Kidney epithelial cell (primary cell): Measurements from ENCODE around the gene HGFAC. TPM values are rescaled to one million over a fixed set of nuclear protein-coding genes. Genes with fewer than 3 reads are reported as not detected.

Experiments
- DNase-seq: peaks from one replicate; pipeline ENCODE4 v3.0.0-alpha.2; 2010; ENCODE audit warnings: low read depth
- H3K27me3 ChIP-seq: 2 replicates; pipeline ENCODE4 v1.6.0; 2011; ENCODE audit warnings: low read length; ENCODE audit not compliant: control insufficient read depth, insufficient read depth
- H3K36me3 ChIP-seq: 2 replicates; pipeline ENCODE4 v1.5.1; 2011; ENCODE audit warnings: low read length; ENCODE audit not compliant: control insufficient read depth, insufficient read depth
- H3K4me3 ChIP-seq: 2 replicates; pipeline ENCODE4 v1.5.1; 2011; ENCODE audit warnings: low read depth, mild to moderate bottlenecking, control low read depth, low read length
- CTCF ChIP-seq: IDR thresholded peaks from 2 replicates; pipeline ENCODE4 v1.5.1; 2011; ENCODE audit warnings: mild to moderate bottlenecking, moderate library complexity, low read length, control low read depth, inconsistent platforms; ENCODE audit not compliant: insufficient read depth, poor library complexity, severe bottlenecking
- total RNA-seq: library from RNA; depleted of rRNA; stranded (reverse); fragments of >200 nt; gene quantifications from 2 replicates; pipeline ENCODE4 v1.2.3, GENCODE V29; 2015

The HGFAC gene
- total RNA-seq, 1 donor from 2014 or later, result not detected

GRCh38 chr4:3496021-3496420 lies 54.3 kb downstream of the HGFAC start:
- no peak for TF ChIP-seq CTCF
- Histone ChIP-seq H3K4me3 (no peak overlapping the region), H3K27me3 (peaks cover 26% of the 10 kb centered on the region), H3K36me3 (no peaks in the 10 kb centered on the region)
- no peak for DNase-seq

- Histone ChIP-seq H3K4me3 (no peak overlapping the region), H3K36me3 (no peaks in the 10 kb centered on the region), H3K27me3 (peaks cover 23% of the 10 kb centered on the region)
- no peak for TF ChIP-seq CTCF
- DNase-seq, result no peak
Observed at GRCh38 chr4:3497095-3497494, 55.3 kb downstream of the HGFAC start.

GRCh38 chr4:3497523-3498389 lies 56.0 kb downstream of the HGFAC start:
- Histone ChIP-seq H3K27me3 (peaks cover 19% of the 10 kb centered on the region), H3K4me3 (no peak overlapping the region), H3K36me3 (no peaks in the 10 kb centered on the region)
- TF ChIP-seq CTCF, result no peak
- no peak for DNase-seq

- Histone ChIP-seq H3K4me3 (no peak overlapping the region), H3K27me3 (peaks cover 13% of the 10 kb centered on the region), H3K36me3 (no peaks in the 10 kb centered on the region)
- DNase-seq, result no peak
- no peak for TF ChIP-seq CTCF
Observed at GRCh38 chr4:3498407-3498806, 56.6 kb downstream of the HGFAC start.

Other genes with a start within 250 kb of the HGFAC start
- gene MSANTD1, start 192.8 kb upstream of the HGFAC start, total RNA-seq, result 0.50 TPM in 1 of 2 replicates, not detected in the other
- 28.7 and 29.2 TPM in 2 replicates for gene RGS12, start 148.9 kb upstream of the HGFAC start, total RNA-seq
- 4.5 and 6.9 TPM in 2 replicates for gene DOK7, start 21.3 kb downstream of the HGFAC start, total RNA-seq
- gene LRPAP1, start 90.5 kb downstream of the HGFAC start, total RNA-seq, result 117 and 147 TPM in 2 replicates